ENCODE data around the gene IQSEC1.

- TF ChIP-seq EZH2 (IDR thresholded peaks at IDR 0.05; ENCODE audit: low read depth, unreplicated experiment) (no peak), REST (IDR thresholded peaks at IDR 0.05; ENCODE audit: unreplicated experiment) (no peak), CTCF (conservative IDR thresholded peaks at IDR 0.05; ENCODE audit: low read depth in 2 of 2) (no peak), NANOG (IDR thresholded peaks at IDR 0.05; ENCODE audit: borderline replicate concordance) (no peak), POLR2AphosphoS5 (IDR thresholded peaks at IDR 0.05; ENCODE audit: low read depth) (no peak), EZH2phosphoT487 (IDR thresholded peaks at IDR 0.05; ENCODE audit: unreplicated experiment) (no peak), JUNB (IDR thresholded peaks at IDR 0.05; ENCODE audit: unreplicated experiment) (no peak), ZNF114 (CRISPR knock-in tag; IDR thresholded peaks at IDR 0.05) (no peak), ETS1 (IDR thresholded peaks at IDR 0.05) (no peak), STAT1 (IDR thresholded peaks at IDR 0.05; ENCODE audit: unreplicated experiment) (no peak), CREB1 (CRISPR knock-in tag; IDR thresholded peaks at IDR 0.05; ENCODE audit: low read depth) (no peak), ZNF331 (CRISPR knock-in tag; IDR thresholded peaks at IDR 0.05; ENCODE audit: low read depth) (no peak)
- TF ChIP-seq, protein P1, sequence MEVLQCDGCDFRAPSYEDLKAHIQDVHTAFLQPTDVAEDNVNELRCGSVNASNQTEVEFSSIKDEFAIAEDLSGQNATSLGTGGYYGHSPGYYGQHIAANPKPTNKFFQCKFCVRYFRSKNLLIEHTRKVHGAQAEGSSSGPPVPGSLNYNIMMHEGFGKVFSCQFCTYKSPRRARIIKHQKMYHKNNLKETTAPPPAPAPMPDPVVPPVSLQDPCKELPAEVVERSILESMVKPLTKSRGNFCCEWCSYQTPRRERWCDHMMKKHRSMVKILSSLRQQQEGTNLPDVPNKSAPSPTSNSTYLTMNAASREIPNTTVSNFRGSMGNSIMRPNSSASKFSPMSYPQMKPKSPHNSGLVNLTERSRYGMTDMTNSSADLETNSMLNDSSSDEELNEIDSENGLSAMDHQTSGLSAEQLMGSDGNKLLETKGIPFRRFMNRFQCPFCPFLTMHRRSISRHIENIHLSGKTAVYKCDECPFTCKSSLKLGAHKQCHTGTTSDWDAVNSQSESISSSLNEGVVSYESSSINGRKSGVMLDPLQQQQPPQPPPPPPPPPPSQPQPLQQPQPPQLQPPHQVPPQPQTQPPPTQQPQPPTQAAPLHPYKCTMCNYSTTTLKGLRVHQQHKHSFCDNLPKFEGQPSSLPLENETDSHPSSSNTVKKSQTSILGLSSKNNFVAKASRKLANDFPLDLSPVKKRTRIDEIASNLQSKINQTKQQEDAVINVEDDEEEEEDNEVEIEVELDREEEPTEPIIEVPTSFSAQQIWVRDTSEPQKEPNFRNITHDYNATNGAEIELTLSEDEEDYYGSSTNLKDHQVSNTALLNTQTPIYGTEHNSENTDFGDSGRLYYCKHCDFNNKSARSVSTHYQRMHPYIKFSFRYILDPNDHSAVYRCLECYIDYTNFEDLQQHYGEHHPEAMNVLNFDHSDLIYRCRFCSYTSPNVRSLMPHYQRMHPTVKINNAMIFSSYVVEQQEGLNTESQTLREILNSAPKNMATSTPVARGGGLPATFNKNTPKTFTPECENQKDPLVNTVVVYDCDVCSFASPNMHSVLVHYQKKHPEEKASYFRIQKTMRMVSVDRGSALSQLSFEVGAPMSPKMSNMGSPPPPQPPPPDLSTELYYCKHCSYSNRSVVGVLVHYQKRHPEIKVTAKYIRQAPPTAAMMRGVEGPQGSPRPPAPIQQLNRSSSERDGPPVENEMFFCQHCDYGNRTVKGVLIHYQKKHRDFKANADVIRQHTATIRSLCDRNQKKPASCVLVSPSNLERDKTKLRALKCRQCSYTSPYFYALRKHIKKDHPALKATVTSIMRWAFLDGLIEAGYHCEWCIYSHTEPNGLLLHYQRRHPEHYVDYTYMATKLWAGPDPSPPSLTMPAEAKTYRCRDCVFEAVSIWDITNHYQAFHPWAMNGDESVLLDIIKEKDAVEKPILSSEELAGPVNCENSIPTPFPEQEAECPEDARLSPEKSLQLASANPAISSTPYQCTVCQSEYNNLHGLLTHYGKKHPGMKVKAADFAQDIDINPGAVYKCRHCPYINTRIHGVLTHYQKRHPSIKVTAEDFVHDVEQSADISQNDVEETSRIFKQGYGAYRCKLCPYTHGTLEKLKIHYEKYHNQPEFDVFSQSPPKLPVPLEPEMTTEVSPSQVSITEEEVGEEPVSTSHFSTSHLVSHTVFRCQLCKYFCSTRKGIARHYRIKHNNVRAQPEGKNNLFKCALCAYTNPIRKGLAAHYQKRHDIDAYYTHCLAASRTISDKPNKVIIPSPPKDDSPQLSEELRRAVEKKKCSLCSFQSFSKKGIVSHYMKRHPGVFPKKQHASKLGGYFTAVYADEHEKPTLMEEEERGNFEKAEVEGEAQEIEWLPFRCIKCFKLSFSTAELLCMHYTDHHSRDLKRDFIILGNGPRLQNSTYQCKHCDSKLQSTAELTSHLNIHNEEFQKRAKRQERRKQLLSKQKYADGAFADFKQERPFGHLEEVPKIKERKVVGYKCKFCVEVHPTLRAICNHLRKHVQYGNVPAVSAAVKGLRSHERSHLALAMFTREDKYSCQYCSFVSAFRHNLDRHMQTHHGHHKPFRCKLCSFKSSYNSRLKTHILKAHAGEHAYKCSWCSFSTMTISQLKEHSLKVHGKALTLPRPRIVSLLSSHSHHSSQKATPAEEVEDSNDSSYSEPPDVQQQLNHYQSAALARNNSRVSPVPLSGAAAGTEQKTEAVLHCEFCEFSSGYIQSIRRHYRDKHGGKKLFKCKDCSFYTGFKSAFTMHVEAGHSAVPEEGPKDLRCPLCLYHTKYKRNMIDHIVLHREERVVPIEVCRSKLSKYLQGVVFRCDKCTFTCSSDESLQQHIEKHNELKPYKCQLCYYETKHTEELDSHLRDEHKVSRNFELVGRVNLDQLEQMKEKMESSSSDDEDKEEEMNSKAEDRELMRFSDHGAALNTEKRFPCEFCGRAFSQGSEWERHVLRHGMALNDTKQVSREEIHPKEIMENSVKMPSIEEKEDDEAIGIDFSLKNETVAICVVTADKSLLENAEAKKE (CRISPR knock-in tag; IDR thresholded peaks at IDR 0.05) = no peak
Observed at GRCh38 chr3:12892840-12893189, 180.4 kb downstream of the IQSEC1 start.
